ENCODE measurements around the gene NOC4L.
A peak's percentile ranks its signal among the peaks of the same experiment; 100 is the strongest.
"Not testable (repeated sequence)": the region's sequence is repeated elsewhere in the genome, so short reads cannot be mapped to it uniquely, and the experiment has no call there.

NOC4L gene

DNA sequence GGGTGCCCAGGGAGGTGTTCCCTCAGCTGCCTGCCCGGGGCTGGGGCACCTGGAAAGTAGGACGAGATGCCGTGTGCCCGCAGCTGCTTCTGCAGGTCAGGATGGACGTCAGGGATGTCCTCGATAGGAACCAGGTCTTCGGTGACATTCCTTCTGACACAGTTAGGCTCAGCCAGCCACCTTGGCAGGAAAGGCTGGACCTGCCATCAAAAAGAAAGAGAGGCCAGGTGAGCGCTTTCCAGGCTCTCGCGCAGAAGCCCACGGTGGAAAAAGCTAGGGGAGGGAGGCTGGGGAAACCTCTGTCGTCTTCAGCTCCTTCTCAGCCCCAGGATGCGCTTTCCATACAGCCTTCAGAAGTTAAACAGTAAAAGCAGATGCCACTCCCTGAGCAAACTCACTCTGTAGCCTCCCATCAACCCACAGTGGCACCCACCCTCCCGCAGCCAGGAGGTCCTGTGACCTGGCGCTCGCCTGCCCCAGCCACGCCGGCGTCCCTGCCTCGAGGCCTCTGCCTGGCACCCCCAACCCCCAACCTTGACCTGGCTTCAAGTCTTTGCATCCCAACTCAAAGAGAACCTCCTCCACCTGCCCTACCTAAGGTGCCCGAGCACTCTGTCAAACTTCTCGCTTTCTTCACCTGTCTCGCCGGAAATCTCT is 1.4 kb upstream of the NOC4L start:
- no peak for DNase-seq (ENCODE audit: low read depth)

DNA sequence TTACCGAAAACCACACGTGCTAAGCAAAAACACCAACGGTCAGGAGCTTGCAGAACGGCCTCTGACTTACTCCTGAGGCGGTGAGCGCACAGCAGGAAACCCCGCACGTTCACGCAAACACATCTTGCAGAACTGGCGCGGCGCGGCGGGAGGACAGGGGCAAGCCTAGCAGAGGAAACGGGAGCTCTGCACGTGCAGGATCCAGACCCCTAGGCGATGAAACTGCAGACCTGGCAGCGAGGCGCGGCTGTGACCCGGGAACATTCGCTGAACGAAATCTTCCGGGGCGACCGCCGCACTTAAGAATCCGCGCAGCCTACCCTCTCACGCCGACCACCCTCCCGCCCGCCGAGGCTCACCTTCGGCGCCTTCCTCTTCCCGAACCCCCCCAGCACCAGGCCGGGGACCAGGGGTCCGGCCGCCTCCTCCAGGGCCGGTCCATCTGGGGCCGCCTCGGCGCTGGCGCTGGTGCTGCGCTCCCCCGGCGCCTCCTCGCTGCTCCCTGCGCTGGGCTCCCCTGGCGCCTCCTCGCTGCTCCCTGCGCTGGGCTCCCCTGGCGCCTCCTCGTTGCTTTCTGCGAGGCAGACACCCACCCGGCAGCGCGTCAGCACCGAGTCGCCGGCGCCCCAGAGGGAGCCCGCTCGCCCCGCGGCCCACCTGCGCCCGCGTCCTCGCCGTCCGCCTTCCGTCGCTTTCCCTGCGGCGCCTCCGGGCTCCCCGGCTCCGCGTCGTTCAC is 753 bp upstream of the NOC4L start:
- DNase-seq (ENCODE audit: low read depth) = no peak

- DNase-seq (ENCODE audit: low read depth) = no peak
These were observed 532 bp downstream of the NOC4L start for GRCh38 chr12:132144810-132145168.

- no peak for DNase-seq (ENCODE audit: low read depth)
These were observed 1.1 kb downstream of the NOC4L start for GRCh38 chr12:132145334-132145733.

DNA sequence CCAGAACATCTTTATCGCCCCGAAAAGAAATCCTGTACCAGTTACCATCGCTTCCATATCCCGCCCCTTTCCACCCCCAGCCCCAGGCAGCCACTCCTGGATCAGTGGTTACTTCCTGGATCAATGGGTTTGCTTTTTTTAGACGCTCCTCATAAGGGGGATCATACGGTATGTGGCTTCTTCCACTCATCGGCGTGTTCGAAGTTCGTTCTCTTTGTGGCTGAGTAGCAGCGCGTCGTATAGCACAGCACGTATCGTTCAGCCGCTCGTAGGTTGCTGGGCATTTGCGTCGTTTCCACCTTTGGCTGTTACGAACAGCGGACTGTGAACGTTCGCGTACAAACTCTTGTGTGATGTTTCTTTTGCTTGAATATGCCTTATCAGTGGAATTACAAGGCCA is 1.8 kb downstream of the NOC4L start:
- DNase-seq (ENCODE audit: low read depth) = no peak

- no peak for DNase-seq (ENCODE audit: low read depth)
These were observed 2.6 kb downstream of the NOC4L start for GRCh38 chr12:132146772-132147422.

GRCh38 chr12:132147423-132148367 is 3.4 kb downstream of the NOC4L start:
- DNase-seq (ENCODE audit: low read depth) = no peak

GRCh38 chr12:132148368-132149045 is 4.2 kb downstream of the NOC4L start:
- no peak for DNase-seq (ENCODE audit: low read depth)

GRCh38 chr12:132149526-132149925 is 5.3 kb downstream of the NOC4L start:
- not testable (repeated sequence) for DNase-seq (ENCODE audit: low read depth)

GRCh38 chr12:132150780-132151144 is 6.5 kb downstream of the NOC4L start:
- DNase-seq (ENCODE audit: low read depth) = no peak

DNA sequence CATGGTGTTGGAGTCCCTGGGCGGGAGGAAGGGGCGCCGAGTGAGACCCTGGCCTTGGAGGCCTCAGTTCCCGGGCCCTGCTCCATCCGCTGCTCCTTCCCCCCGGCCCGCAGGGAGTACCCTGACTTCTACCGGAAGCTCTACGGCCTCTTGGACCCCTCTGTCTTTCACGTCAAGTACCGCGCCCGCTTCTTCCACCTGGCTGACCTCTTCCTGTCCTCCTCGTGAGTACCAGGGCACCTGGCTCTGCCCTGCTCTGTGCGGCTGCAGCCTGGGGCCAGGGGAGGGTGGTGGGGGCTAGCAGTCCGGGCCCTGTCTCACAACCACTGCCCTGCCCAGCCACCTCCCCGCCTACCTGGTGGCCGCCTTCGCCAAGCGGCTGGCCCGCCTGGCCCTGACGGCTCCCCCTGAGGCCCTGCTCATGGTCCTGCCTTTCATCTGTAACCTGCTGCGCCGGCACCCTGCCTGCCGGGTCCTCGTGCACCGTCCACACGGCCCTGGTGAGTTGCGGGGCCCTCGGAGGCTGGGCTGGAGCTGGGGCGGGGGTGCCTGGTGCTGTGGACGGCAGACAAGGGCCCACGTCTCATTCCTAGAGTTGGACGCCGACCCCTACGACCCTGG is 7.0 kb downstream of the NOC4L start:
- no peak for DNase-seq (ENCODE audit: low read depth)

DNA sequence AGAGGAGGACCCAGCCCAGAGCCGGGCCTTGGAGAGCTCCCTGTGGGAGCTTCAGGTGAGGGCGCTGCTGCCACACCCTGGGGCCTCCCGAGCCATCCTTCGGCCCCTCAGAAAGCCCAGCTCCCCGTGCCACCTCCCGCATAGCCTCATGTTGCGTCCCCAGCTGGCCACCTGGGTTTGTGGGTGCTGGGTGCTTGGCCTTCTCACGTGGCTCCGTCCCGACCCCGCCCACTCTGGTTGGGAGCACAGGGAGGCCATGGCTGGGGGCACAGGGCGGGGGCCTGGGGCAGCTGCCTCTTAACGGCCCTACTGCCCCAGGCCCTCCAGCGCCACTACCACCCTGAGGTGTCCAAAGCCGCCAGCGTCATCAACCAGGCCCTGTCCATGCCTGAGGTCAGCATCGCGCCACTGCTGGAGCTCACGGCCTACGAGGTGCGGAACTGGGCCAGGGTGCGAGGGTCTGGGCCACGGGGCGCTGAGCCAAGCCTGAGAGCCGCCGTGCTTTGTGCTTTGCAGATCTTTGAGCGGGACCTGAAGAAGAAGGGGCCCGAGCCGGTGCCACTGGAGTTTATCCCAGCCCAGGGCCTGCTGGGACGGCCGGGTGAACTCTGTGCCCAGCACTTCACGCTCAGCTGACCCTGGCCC is 7.6 kb downstream of the NOC4L start:
- DNase-seq (ENCODE audit: low read depth) = no peak

- DNase-seq (ENCODE audit: low read depth) = no peak
These were observed 8.2 kb downstream of the NOC4L start for GRCh38 chr12:132152411-132152821.

DNA sequence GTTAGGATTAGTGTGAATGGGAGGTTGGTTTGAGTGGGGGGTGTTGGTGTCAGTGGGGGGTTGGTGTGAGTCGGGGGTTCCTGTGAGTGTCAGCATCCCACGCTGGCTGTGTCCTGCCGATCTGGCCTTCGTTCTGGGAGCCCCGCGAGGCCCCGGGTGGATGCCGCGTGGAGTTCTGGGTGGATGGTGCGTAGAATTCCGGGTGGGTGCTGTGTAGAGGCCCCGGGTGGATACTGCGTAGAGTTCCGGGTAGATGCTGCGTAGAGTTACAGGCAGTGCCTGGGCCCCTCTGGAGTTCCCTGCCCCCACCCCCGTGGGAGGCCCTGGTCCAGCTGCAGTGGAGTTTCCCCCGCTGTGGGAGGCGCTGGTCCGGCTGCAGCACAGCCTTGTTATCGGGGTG is 8.7 kb downstream of the NOC4L start:
- no peak for DNase-seq (ENCODE audit: low read depth)

GRCh38 chr12:132153501-132154340 is 9.5 kb downstream of the NOC4L start:
- DNase-seq (ENCODE audit: low read depth) = peak; percentile 58

DNA sequence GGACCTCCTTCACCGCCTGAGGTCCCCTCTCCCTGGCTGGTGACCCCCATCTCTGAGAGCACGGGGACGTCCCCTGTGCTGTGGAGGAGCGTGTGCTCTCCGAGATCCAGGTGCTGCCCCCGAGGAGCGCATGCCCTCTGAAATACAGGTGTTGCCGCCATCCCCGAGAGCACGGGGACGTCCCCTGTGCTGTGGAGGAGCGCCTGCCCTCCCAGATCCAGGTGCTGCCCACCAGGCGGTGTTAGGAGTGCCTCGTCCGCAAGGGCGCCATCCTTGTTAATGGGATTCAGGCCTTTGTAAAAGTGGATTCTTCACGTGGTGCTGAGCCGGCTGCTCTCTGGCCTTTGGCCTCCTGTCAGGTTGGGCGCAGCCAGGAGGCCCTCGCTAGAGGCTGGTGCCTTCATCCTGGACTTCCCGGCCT is 10.1 kb downstream of the NOC4L start:
- DNase-seq (ENCODE audit: low read depth) = no peak

DNA sequence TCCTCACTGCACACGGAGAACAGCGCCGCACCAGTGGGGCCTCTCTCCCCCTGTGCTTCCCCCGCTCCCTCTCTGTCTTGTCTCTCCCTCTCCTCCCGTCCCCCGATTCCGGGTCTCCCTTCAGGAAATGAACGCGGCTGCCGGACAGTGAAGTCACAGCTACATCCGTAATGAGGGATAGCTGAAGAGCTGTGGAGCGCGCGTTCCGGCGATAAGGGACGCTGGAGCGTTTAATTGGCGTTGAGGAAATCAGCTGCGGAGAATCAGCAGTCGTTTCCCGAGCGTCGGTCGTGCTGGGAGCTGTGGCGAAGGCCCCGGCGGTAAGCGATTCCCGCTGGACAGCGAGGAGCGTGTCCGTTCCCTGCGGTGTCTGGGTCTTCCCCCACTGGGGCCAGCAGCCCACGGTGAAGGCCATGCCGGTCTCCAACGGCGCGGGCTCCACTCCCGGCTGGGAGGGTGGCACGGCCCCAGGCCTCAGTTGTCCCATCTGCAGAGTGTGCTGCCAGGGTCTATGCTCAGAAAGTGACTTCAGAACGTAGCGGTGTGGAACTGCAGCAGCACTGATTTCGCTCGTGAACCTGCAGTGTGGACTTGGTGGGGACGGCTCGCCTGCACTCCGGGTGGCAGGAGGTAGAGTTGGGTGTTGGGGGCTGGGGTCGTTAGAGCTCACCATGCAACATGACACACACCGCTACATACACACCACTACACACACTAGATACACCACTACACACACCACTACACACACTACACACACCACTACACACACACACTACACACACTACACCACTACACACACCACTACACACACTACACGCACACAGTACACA is 10.9 kb downstream of the NOC4L start:
- peak; percentile 12 for DNase-seq (ENCODE audit: low read depth)

- DNase-seq (ENCODE audit: low read depth) = no peak
These were observed 11.7 kb downstream of the NOC4L start for GRCh38 chr12:132155771-132156572.

All from fibroblast of gingiva (primary cell).